Measurements from ENCODE around the gene MYOM3. TPM values are rescaled to one million over a fixed set of nuclear protein-coding genes. Genes with fewer than 3 reads are reported as not detected.

Gene MYOM3
- 0.34 and 0.85 TPM in 2 replicates for total RNA-seq

DNA sequence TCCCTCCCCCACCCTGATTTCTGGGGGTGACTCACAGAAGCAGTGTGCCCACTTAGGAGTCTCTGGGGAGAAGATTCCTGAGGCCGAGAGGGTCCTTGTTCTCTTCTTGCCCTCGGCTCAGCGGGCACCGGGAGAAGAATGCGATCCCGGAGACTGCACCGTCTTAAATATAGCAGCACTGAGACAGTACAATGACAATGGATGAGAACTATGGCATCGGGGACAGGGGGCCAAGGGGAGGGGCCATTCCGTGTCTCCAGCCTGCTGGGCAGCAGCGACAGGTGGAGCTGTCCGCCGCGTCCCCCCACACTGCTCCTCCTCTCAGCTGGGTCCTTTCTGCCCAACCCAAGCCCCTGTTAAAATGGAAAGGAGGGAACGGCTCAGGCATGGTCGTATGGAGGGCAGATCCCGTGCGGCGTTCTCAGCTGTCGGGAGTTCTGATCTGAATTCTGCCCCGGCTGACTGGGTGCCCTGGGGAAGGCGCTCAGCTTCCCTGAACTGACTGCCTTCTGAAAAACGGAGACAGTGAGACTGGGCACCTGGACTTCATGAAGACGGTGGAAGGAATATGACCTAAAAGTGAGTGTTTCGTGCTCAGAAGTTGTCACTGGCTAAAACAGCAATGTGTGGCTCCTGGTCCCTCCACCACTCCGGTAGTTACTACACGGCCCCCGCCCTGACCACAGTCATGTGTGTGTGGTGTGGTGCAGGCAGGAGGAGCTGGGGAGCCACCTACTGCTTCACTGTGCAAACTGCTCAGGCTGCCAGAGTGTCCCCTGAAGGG lies at the start of gene MYOM3:
MYOM3 (minus strand) TSS at position 140 of the 784 bp plus-strand sequence. CDS start 3,499 bp downstream, outside the sequence.

DNA sequence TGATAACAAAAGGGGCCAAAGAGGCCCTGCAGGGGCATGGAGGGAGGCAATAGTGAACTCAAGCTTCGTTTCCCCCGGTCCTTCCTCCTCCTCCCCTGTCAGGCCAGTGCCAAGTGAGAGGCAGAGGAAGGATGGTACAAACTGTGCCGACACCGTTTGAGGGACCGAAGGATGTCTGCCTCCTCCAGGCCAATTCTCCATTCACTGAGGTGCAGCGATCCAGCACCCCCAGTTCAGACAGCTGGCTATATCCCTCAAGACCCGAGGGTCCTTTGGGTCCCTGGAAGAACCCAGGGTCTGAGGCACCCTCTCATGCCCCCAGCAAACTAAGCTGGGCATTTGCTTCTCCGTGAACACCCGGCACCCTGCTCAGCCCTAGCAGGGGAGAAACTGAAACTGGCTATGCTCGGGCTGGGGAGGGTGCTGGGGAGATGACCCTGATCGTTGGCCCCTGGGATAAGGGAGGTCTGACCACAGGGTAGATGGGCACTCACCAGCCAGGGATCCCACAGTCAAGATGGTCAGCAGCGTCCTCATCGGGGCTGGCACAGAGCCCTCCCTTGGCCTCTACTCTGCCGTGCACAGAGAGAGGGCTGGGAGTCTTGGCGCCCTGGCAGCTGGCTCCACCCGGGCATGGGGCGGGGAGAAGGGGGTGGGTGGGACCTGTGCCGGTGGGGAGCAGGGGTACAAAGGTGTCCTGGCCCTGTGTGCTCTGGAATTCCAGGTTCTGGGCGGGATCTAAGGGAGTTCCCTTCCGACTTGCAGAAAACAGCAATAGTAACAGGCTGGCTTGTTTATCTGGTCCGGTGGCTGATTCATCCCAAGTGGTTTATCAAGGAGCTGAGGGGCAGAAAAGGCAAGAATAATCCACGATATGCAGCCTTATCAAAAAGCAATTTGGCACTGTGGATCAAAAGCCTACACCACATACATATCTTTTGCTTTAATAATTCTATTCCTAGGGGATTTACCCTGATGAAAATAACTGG lies 30.9 kb upstream of the MYOM3 start, which contains the start of gene IL22RA1:
IL22RA1 (minus strand) TSS at position 595 of the 989 bp plus-strand sequence; CDS start at position 537, 58 bp downstream.

Other genes starting within 250 kb of the MYOM3 start
- 12.6 and 21.0 TPM in 2 replicates for gene FUCA1, start 243.8 kb downstream of the MYOM3 start, total RNA-seq
- not detected in 2 replicates for gene CNR2, start 198.8 kb downstream of the MYOM3 start, total RNA-seq
- 102 and 126 TPM in 2 replicates for gene PNRC2, start 152.3 kb downstream of the MYOM3 start, total RNA-seq
- gene SRSF10, start 131.8 kb downstream of the MYOM3 start, total RNA-seq = 56.0 and 102 TPM in 2 replicates
- 0.34 and 2.7 TPM in 2 replicates for gene IL22RA1, start 31.0 kb upstream of the MYOM3 start, total RNA-seq
- gene IFNLR1, start 75.2 kb upstream of the MYOM3 start, total RNA-seq = 5.8 and 9.6 TPM in 2 replicates
- 27.7 and 61.2 TPM in 2 replicates for gene GRHL3, start 207.2 kb upstream of the MYOM3 start, total RNA-seq